ENCODE data around the gene AVPR2.

AVPR2 gene

GRCh38 chrX:153925739-153926551, 21.5 kb downstream of the AVPR2 start, which contains the start of gene ARHGAP4:
Gene ARHGAP4 (minus strand): TSS chrX:153926264. CDS start chrX:153926202, 62 bp downstream.
- ATAC-seq: no peak
- TF ChIP-seq BACH2 (CRISPR knock-in tag; IDR thresholded peaks at IDR 0.05; ENCODE audit: borderline replicate concordance): no peak
- TF ChIP-seq ZNF8 (CRISPR knock-in tag; IDR thresholded peaks at IDR 0.05): no peak
- TF ChIP-seq ESRRG (CRISPR knock-in tag; IDR thresholded peaks at IDR 0.05): no peak
- no peak for TF ChIP-seq TCF4 (CRISPR knock-in tag; IDR thresholded peaks at IDR 0.05; ENCODE audit: borderline replicate concordance)
- TF ChIP-seq ZC3H10 (CRISPR knock-in tag; IDR thresholded peaks at IDR 0.05): no peak
- no peak for TF ChIP-seq CSDC2 (CRISPR knock-in tag; IDR thresholded peaks at IDR 0.05)
- no peak for TF ChIP-seq GLIS3 (CRISPR knock-in tag; IDR thresholded peaks at IDR 0.05)
- no peak for TF ChIP-seq ZNF565 (CRISPR knock-in tag; conservative IDR thresholded peaks at IDR 0.05; ENCODE audit: low read depth)
- no peak for TF ChIP-seq CREB5 (CRISPR knock-in tag; IDR thresholded peaks at IDR 0.05; ENCODE audit: low read depth)
- TF ChIP-seq ARNTL (CRISPR knock-in tag; IDR thresholded peaks at IDR 0.05; ENCODE audit: borderline replicate concordance, low read depth): no peak
- no peak for TF ChIP-seq CSRNP3 (CRISPR knock-in tag; IDR thresholded peaks at IDR 0.05)
- TF ChIP-seq POU6F1 (CRISPR knock-in tag; IDR thresholded peaks at IDR 0.05; ENCODE audit: borderline replicate concordance, low read depth): no peak
- TF ChIP-seq PATZ1 (CRISPR knock-in tag; IDR thresholded peaks at IDR 0.05; ENCODE audit: borderline replicate concordance): no peak
- no peak for TF ChIP-seq TSHZ2 (CRISPR knock-in tag; IDR thresholded peaks at IDR 0.05)
- no peak for TF ChIP-seq ZFP3 (CRISPR knock-in tag; IDR thresholded peaks at IDR 0.05)
- TF ChIP-seq TOX (CRISPR knock-in tag; IDR thresholded peaks at IDR 0.05; ENCODE audit: borderline replicate concordance): no peak
- TF ChIP-seq PPARA (CRISPR knock-in tag; IDR thresholded peaks at IDR 0.05; ENCODE audit: borderline replicate concordance): no peak
- TF ChIP-seq SNAI2 (CRISPR knock-in tag; IDR thresholded peaks at IDR 0.05): no peak
- no peak for TF ChIP-seq ZNF70 (CRISPR knock-in tag; IDR thresholded peaks at IDR 0.05)

GRCh38 chrX:153926552-153926857, 22.0 kb downstream of the AVPR2 start:
- no peak for ATAC-seq
- no peak for TF ChIP-seq ESRRG (CRISPR knock-in tag; IDR thresholded peaks at IDR 0.05)
- TF ChIP-seq TOX (CRISPR knock-in tag; IDR thresholded peaks at IDR 0.05; ENCODE audit: borderline replicate concordance): no peak
- TF ChIP-seq RARB (CRISPR knock-in tag; IDR thresholded peaks at IDR 0.05): no peak
- TF ChIP-seq ZFP3 (CRISPR knock-in tag; IDR thresholded peaks at IDR 0.05): no peak
- TF ChIP-seq PPARA (CRISPR knock-in tag; IDR thresholded peaks at IDR 0.05; ENCODE audit: borderline replicate concordance): no peak
- TF ChIP-seq ZNF8 (CRISPR knock-in tag; IDR thresholded peaks at IDR 0.05): no peak
- TF ChIP-seq CREB5 (CRISPR knock-in tag; IDR thresholded peaks at IDR 0.05; ENCODE audit: low read depth): no peak
- TF ChIP-seq TCF4 (CRISPR knock-in tag; IDR thresholded peaks at IDR 0.05; ENCODE audit: borderline replicate concordance): no peak
- TF ChIP-seq BACH2 (CRISPR knock-in tag; IDR thresholded peaks at IDR 0.05; ENCODE audit: borderline replicate concordance): no peak
- no peak for TF ChIP-seq OSR1 (CRISPR knock-in tag; IDR thresholded peaks at IDR 0.05)
- no peak for TF ChIP-seq SNAI2 (CRISPR knock-in tag; IDR thresholded peaks at IDR 0.05)
